ENCODE data around the gene NEU3. TPM values are rescaled to one million over a fixed set of nuclear protein-coding genes. Genes with fewer than 3 reads are reported as not detected.
"Not testable (repeated sequence)": the region's sequence is repeated elsewhere in the genome, so short reads cannot be mapped to it uniquely, and the experiment has no call there.

The NEU3 gene
- total RNA-seq, 1 experiment from 2014 or later, result 16.4 TPM

DNA sequence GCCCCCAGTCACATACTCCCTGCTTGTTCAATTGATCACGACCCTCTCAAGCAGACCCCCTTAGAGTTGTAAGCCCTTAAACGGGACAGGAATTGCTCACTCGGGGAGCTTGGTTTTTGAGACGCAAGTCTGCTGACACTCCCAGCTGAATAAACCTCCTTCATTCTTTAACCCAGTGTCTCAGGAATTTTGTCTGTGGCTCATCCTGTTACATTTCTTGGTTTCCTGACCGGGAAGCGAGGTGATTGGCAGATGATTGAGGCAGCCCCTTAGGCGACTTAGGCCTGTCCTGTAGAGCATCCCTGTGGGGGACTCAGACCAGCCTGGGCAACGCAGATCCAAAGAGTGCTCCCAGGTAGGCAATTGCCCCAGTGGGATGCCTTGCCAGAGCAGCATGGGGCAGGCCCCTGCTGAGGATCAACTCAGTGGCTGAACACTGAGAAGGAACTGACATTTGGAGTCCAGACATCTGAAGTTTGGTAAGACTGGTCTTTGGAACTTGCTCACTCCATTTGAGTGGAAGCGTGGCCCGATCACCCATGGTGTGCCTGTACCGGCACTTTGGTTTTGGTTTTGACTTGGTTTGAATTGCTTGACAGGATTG lies 51.5 kb downstream of the NEU3 start:
- TF ChIP-seq CBFB (CRISPR knock-in tag; IDR thresholded peaks at IDR 0.05; ENCODE audit: low read depth) (no peak), NR3C1 (CRISPR knock-in tag; conservative IDR thresholded peaks at IDR 0.05; ENCODE audit: low read depth) (no peak), ZNF423 (CRISPR knock-in tag; IDR thresholded peaks at IDR 0.05) (peak; percentile 34; the same call in 1 of the 2 replicates), MXD4 (CRISPR knock-in tag; IDR thresholded peaks at IDR 0.05; ENCODE audit: borderline replicate concordance) (no peak), OVOL2 (CRISPR knock-in tag; IDR thresholded peaks at IDR 0.05; ENCODE audit: borderline replicate concordance) (no peak)
- ChIA-PET CTCF (no interaction called here), POLR2A (no interaction called here)
- Mint-ChIP-seq H3K9me3 (peaks cover 26% of the 10 kb centered on the region), H3K27me3 (ENCODE audit: low read depth) (peaks cover 11% of the 10 kb centered on the region), H3K4me1 (0 out of 2 replicates have a peak, but pooled peaks cover 5% of the 10 kb centered on the region), H3K27ac (no peak overlapping the region), H3K4me3 (no peak overlapping the region), H3K36me3 (peaks cover 14% of the 10 kb centered on the region)
- DNase-seq (ENCODE audit: low spot score) (no peak), ATAC-seq (no peak)

- TF ChIP-seq CREB1 (CRISPR knock-in tag; IDR thresholded peaks at IDR 0.05), result no peak
- no peak for TF ChIP-seq ETV6 (CRISPR knock-in tag; IDR thresholded peaks at IDR 0.05)
- no peak for TF ChIP-seq TEAD4 (CRISPR knock-in tag; IDR thresholded peaks at IDR 0.05)
- TF ChIP-seq NFE2L1 (CRISPR knock-in tag; IDR thresholded peaks at IDR 0.05), result no peak
- no peak for TF ChIP-seq MYBL2 (CRISPR knock-in tag; IDR thresholded peaks at IDR 0.05)
- TF ChIP-seq CREM (CRISPR knock-in tag; IDR thresholded peaks at IDR 0.05), result no peak
- Mint-ChIP-seq H3K36me3 (peaks cover 14% of the 10 kb centered on the region), H3K9me3 (peaks cover 26% of the 10 kb centered on the region), H3K4me1 (0 out of 2 replicates have a peak, but pooled peaks cover under 1% of the 10 kb centered on the region), H3K4me3 (no peak overlapping the region), H3K27me3 (ENCODE audit: low read depth) (peaks cover 11% of the 10 kb centered on the region), H3K27ac (no peak overlapping the region)
- CTCF ChIA-PET, result interaction anchor here (0.5 to 1.0 kb wide), 3 partner anchors 9 to 27 kb away, joined by 3 to 4 read pairs (median 3); no protein-coding TSS in a partner anchor
- no peak for ATAC-seq
- POLR2A ChIA-PET, result no interaction called here
- DNase-seq (ENCODE audit: low spot score), result no peak
Observed at GRCh38 chr11:75041263-75041662, 52.5 kb downstream of the NEU3 start.

GRCh38 chr11:75041821-75042220 lies 53.1 kb downstream of the NEU3 start:
- H3K4me3 Mint-ChIP-seq; H3K4me1 Mint-ChIP-seq; POLR2A ChIA-PET; DNase-seq (ENCODE audit: low spot score); H3K27ac Mint-ChIP-seq; ATAC-seq: not testable (repeated sequence)
- H3K9me3 Mint-ChIP-seq, result peaks cover 26% of the 10 kb centered on the region
- peaks cover 11% of the 10 kb centered on the region for H3K27me3 Mint-ChIP-seq (ENCODE audit: low read depth)
- CTCF ChIA-PET, result interaction anchor here (0.6 to 1.0 kb wide), 2 partner anchors 9 to 27 kb away, joined by 3 to 4 read pairs; no protein-coding TSS in a partner anchor
- H3K36me3 Mint-ChIP-seq, result peaks cover 14% of the 10 kb centered on the region

GRCh38 chr11:75044381-75045170 lies 55.8 kb downstream of the NEU3 start:
- POLR2A ChIA-PET; CTCF ChIA-PET; H3K4me3 Mint-ChIP-seq; DNase-seq (ENCODE audit: low spot score); H3K27ac Mint-ChIP-seq; H3K4me1 Mint-ChIP-seq: not testable (repeated sequence)
- ATAC-seq, result peak; percentile 46; the same call in 1 of the 2 replicates
- peaks cover 14% of the 10 kb centered on the region for H3K36me3 Mint-ChIP-seq
- peaks cover 22% of the 10 kb centered on the region for H3K9me3 Mint-ChIP-seq
- peaks cover 14% of the 10 kb centered on the region for H3K27me3 Mint-ChIP-seq (ENCODE audit: low read depth)

DNA sequence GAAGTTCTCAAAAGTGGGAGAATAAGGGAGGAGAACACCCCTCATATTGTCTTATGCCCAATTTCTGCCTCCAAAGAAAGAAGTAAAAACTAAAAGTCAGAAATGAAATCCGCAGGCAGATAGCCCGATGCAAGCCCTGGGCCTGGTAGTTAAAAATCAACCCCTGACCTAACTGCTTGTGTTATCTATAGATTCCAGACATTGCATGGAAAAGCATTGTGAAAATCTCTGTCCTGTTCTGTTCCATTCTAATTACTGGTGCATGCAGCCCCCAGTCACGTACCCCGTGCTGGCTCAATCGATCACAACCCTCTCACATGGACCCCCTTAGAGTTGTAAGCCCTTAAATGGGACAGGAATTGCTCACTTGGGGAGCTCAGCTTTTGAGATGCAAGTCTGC lies 57.9 kb downstream of the NEU3 start:
- POLR2A ChIA-PET; H3K4me1 Mint-ChIP-seq; H3K4me3 Mint-ChIP-seq; ATAC-seq; H3K27me3 Mint-ChIP-seq (ENCODE audit: low read depth); H3K9me3 Mint-ChIP-seq; H3K36me3 Mint-ChIP-seq; H3K27ac Mint-ChIP-seq; DNase-seq (ENCODE audit: low spot score): not testable (repeated sequence)
- CTCF ChIA-PET, result interaction anchor here (0.9 to 2.7 kb wide), 5 partner anchors 14 to 194 kb away, joined by 3 to 6 read pairs (median 3); partner anchors contain the start of gene TPBGL

DNA sequence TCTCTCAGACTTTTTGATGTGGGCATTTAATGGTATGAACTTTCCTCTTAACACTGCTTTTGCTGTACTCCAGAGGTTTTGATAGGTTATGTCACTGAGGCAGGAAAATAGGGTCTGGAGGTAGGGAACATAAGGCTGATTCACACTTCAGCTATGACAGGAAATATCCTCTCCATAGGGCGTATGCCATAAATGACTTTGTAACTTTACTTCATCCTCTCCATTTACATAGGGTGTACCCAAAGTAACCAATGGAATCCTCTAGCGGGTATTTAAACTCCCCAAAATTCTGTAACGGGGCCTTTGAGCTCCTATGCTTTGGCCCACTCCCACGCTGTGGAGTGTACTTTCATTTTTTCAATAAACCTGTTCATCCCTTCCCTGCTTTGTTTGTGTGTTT lies 58.5 kb downstream of the NEU3 start:
- Mint-ChIP-seq H3K4me1 (peaks cover 5% of the 10 kb centered on the region), H3K4me3 (no peak overlapping the region), H3K36me3 (no peaks in the 10 kb centered on the region), H3K27ac (no peak overlapping the region), H3K27me3 (ENCODE audit: low read depth) (peaks cover 7% of the 10 kb centered on the region; the same call in 1 of the 2 replicates), H3K9me3 (0 out of 2 replicates have a peak, but pooled peaks cover under 1% of the 10 kb centered on the region)
- CTCF ChIA-PET, result interaction anchor here (0.9 to 2.7 kb wide), 5 partner anchors 15 to 194 kb away, joined by 3 to 6 read pairs (median 3); partner anchors contain the start of gene TPBGL
- POLR2A ChIA-PET, result no interaction called here
- ATAC-seq, result no peak
- no peak for DNase-seq (ENCODE audit: low spot score)
- no peak for TF ChIP-seq E2F4 (CRISPR knock-in tag; IDR thresholded peaks at IDR 0.05; ENCODE audit: borderline replicate concordance, low read depth)
- no peak for TF ChIP-seq TCF7 (CRISPR knock-in tag; IDR thresholded peaks at IDR 0.05; ENCODE audit: low read depth)
- TF ChIP-seq NFATC4 (CRISPR knock-in tag; IDR thresholded peaks at IDR 0.05), result no peak
- no peak for TF ChIP-seq ATF2 (CRISPR knock-in tag; IDR thresholded peaks at IDR 0.05; ENCODE audit: borderline replicate concordance, low read depth)
- TF ChIP-seq MXD4 (CRISPR knock-in tag; IDR thresholded peaks at IDR 0.05; ENCODE audit: borderline replicate concordance), result no peak
- TF ChIP-seq, protein P1, sequence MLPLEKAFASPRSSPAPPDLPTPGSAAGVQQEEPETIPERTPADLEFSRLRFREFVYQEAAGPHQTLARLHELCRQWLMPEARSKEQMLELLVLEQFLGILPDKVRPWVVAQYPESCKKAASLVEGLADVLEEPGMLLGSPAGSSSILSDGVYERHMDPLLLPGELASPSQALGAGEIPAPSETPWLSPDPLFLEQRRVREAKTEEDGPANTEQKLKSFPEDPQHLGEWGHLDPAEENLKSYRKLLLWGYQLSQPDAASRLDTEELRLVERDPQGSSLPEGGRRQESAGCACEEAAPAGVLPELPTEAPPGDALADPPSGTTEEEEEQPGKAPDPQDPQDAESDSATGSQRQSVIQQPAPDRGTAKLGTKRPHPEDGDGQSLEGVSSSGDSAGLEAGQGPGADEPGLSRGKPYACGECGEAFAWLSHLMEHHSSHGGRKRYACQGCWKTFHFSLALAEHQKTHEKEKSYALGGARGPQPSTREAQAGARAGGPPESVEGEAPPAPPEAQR (CRISPR knock-in tag; IDR thresholded peaks at IDR 0.05), result no peak

Data from WTC11 (cell line).